Stimulated activated CD4-positive, alpha-beta T cell treated with anti-CD3 and anti-CD28 coated beads, Interleukin-12 subunit alpha, Interleukin-12 subunit beta, amount 100 ng/mL, for 48 hours (primary cell): ENCODE results near the gene TTI1.

Experiments used
- DNase-seq, 3 donors: peaks; one replicate each; pipeline ENCODE4 v3.0.0-alpha.2; 2020; ENCODE audit warnings: low read depth in 2 of 3, low spot score in 1 of 3

TTI1 gene

DNA sequence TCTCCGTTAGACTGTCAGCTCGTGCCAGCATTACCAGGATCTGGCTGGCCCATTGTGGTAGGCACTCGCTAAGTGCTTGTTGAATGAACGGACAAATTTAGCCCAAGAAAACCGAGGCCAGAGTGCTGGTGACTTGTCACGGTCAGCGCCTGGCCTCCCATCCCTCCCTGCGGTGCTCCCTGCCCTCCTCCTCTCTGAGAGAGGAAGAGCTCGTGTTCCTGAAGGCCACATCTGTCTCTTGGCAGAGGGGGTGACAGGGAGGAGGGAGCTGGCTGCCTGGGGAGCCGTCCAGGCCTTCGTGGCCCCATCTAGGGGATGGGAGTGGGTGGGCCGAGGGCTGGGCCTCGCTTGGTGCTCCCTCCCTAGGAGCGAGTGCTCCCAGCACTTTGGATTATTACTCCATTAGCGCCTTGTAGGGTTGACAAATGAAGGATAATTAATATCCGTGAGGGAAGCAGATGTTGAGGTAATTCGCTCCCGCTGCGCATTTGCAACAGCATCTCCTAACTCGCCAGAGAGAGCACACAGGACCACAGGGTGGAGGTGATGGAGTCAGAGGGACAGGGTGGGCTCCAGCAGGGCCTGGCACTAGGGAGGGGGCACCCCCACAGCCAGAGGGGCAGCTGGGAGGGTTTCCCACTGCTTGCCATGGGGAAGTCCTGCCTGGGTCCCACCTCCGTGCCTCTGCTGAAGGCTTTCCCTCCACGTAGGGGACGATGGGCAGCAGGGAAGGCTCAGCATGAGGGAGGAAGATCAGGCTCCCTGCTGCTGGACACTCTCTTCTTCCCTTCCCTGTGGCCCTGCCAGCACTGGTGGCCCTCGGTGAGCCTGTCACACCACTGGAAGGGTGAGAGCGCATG lies 93.3 kb downstream of the TTI1 start:
- DNase-seq: no peak

DNA sequence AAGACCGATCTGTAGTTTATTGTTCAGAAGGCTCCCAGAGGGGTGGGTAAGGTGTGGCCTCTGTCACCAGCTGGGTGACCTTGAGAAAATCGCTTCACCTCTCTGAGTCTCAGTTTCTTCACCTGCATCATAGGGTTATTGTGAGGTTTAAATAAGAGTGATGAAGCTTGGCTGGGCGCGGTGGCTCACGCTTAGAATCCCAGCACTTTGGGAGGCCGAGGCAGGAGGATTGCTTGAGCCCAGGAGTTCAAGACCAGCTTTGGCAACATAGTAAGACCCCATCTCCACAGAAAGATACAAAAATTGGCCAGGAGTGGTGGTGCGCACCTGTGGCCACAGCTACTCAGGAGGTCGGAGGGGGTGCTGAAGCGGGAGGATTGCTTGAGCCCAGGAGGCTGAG lies 94.3 kb downstream of the TTI1 start:
- DNase-seq: no peak

DNA sequence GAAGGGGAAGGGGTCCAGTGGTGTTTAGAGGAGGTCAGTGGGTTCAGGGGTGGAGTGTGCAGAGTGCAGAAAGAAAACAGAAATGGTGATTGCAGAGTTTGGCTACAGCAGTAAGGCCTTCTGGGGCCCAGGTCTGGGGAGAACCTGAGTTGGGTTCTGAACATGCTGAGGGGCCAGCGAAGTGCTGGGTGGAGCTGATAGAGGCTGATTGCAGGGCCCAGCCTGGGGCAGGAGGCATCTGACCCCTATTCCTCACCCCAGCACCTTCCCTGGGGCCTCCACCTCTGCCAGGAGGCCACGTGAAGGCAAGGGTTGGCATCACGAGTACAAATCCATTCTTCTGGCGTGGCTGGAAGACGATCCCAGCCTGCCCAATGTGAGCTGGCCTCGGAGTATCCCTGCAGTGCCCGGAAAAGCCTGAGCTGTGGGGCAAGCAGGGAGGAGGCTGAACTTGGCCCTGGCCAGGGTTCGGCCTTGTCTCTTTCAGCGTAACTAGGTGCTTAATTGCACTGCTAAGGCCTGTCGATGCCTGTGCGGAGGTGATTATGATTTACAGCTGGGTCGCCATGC lies 95.0 kb downstream of the TTI1 start:
- no peak for DNase-seq

DNA sequence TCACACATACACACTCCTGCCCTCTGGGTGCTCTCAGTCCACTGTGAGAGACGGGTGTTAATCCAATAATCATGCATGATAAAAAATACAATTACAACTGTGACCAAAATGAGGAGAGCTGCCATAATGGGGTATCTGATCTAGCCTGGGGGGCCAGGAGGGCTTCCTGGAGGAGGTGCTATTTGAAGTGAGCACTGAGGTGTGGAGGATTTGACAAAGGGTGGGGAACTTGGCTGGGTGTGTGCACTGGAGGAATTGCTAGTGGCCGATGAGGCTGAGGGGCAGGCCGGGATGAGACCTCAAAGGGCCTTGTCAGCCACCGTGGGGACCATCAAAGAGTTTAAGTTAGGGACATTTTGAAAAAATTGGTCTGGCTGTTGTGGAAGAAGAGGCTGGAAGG lies 95.6 kb downstream of the TTI1 start:
- DNase-seq: no peak

DNA sequence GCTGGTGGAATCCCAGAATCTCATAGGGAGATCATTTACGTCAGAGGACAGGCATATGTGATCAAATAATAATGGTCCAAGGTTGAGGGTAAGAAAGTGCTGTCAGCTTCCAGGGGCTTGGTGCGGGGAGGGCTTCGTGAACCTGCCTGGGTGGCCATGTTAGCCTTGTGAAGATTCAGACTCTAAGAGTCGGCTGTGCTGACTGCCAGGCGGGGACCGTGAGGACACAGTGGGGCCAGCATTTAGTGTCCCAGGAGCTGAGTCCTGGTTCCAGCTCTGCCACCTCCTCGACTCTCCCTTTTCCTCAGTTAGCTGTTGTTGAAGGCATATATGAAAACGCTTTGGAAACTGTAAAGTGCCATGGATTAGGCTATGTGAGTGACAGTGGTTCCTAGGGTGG lies 96.8 kb downstream of the TTI1 start:
- no peak for DNase-seq

DNA sequence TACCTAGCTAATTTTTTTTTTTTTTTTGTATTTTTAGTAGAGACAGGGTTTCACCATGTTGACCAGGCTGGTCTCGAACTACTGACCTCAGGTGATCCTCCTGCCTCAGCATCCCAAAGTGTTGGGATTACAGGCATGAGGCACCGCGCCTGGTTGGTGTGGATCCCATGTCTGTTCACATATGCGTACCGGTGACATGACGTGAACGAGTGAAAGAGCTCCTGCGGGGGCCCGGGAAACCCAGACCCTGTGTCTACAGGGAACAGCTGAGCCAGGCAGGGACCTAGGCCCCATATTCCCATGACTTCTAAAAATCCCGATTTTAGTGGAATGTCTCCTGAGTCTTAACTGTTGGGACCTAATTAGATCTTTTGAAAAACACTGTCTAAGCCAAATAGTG lies 97.2 kb downstream of the TTI1 start:
- no peak for DNase-seq

DNA sequence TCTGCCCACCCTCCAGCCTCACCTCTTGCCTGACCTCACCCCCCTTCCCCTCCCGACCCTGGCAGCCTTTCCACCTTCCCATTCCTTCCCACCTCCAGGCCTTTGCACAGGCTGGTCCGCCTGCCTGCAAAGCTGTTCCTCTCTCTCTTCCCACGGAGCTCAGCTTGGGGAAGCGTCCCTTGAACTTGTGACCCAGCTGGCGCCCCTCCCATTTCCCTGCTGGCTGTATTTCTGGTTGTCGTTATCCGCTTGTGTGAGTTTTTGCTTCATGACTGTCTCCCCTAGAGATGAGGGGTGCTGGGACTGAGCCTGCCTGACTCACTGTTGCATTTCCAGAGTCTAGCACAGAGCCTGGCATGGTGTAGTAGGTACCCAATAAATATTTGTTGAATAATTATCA lies 97.8 kb downstream of the TTI1 start:
- no peak for DNase-seq

DNA sequence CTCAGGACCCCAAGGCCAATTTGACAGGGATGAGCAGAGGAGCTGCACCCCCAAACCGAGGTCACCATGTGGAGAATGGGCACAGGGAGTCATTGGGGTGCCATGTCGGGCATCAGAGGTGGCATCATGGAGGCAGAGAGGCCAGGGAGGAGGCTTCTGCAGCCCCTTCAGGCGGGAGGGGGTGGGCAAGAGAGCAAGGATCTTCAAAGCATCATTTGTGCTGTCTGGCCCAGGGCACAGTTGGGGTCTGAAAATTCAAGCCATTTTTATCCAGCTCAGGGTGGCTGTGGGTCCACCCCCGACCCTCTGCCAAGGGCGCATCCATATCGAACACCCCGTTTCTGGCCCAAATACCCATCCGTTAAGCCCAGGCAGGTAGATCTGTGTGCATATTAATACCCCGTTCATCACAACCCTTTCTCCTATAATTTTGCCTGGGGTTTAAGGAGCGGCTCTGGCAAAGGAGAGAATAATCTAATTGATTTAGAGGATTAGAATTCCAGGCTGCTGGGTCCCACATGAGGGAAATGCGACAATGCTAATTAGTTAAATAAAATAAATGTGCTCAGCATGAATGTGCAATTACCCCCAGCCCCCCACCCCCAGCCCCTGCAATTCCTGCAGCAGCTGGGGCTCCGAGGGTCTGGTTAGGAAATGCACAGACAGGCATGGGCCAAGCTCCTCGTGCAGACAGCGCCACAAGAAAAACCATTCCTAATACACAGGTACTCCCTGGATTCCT lies 98.5 kb downstream of the TTI1 start:
- DNase-seq: no peak

DNA sequence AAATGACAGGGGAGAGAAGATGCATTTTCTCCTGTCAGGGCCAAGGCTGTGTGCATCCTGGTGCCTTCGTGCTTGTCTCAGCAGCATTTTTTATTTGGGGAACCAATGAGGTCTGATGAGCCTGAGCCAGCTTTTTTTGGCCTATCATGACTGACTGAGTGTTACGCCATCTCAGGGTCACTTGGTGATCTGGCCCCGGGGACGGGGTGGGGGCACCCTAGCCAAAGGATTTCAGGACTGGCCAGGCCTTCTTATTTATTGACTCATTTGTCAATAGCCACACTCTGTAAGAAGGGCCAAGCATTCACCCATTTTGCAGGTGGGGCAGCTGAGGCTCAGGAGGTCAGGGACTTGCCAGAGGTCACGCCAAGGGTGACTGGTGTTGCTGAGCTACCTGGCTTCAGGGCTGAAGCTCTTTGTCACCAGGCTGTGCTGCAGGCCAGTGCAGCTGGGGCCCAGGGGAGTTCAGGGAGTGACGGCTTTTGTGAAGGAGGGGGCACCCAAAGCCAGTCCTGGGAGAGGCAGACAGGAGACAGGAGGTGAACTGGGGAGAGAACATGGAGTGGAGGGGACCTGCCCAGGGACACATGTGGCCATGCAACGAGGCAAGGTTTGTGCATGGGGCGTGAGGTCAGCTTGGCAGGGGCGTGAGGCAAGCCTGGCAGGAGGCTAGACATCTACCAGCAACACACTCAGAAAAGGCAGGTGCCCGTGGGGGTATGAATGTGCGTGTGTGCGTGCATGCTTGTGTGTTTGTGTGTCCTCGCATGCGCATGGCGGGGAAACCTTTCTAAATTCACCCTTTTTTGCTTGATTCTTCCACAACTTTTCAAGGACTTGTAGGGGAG lies 99.2 kb downstream of the TTI1 start:
- DNase-seq: no peak
